ENCODE data around the gene EMP1.

The EMP1 gene

DNA sequence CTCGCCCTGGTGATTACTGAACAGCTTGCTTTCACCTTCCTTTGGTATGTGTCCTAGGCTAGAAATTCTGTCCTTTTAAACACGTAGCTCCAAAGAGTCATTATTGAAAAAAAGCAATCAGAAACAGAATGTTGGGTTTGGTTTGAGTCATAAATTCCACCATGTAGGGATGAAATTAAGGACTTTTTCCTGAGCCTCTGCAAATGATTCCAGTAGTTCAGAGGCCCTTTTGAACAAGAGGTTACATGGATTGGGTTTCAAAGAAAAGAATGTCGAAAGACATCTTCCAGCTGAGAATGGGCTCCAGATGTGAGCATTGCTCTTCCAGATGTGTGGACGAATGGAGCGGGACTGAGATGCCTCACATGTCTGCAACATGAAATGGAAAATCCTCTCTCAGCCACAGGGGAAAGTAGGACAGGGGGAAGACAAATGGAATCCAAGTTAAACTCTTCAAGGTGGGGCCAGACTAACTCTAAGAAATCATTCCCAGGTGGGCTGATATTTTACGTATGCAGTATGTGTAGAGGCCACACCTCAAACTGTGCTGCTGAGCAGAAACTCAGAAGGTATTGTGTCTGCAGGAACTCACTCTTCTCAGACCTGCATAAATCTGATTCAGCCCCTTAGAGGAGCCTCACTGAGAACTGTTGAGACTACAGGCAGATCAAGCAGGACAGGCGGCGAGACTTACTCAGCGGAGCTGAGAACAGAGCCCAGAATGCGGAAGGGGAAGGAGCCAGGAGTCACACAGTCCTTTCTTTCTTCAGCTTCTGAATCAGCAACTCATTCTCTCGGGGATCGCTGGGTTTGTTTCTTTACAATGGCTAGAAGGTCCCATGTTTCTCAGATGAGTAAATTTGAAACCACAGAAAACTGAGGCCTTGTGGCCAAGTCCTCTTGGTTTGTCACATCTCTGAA is 23.3 kb upstream of the EMP1 start:
- no peak for DNase-seq (ENCODE audit: low read depth, low spot score)

DNA sequence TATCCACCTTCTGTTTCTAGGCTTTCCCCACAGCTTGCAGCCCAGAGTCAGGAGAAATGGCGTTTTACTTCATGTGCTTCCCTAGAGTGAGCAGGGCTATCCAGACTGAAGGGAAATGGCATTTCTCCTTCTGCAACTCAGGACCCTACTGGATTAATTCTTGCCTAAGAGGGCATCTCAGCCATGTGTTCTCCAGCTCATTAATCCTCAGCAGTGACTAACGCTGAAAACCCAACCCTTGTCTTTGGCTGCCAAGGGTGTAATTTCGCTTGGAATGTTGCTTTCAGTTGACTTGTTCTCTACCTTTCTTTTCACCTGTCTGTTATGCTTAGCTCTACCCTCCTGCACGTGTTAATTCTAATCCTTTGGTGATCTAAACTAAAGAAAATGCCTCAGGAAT is 21.0 kb upstream of the EMP1 start:
- no peak for DNase-seq (ENCODE audit: low read depth, low spot score)

DNA sequence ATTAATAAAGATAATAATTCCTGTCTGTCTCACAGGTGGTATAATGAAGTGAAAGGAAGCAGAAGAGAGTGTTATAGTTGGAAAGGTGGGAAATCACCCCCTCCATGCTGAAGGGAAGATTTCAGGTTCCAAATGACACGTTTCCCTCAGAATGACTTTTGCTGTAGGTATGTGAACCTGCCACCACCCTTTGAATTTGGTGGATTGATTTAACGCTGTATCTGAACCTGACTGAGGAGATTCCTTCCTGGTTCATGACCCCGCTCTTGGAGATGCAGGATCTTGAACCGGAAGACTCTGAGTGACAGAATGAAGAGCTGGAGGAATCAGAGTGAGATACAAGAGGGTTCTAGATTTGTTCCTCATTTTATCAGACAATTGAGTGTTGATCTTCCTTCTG is 20.3 kb upstream of the EMP1 start:
- no peak for DNase-seq (ENCODE audit: low read depth, low spot score)

DNA sequence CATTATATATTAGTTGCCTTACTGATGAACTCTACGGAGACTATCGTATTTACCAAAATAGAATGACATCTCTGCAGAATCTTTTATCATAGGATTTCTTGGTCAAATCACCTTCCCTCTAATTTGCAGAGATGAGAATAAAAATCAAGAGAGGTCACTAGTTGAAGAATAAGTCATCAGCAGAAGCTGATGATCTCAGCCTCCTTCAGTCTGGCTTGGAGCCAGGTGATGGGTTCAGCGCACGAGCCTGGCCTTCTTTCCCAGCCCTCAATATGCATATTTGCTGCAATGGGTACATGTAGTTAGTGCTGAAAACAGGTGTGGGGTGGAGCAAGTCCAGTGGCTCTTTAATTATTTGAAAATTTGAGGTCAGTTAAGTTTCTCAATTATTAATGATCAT is 19.2 kb upstream of the EMP1 start:
- DNase-seq (ENCODE audit: low read depth, low spot score): no peak

DNA sequence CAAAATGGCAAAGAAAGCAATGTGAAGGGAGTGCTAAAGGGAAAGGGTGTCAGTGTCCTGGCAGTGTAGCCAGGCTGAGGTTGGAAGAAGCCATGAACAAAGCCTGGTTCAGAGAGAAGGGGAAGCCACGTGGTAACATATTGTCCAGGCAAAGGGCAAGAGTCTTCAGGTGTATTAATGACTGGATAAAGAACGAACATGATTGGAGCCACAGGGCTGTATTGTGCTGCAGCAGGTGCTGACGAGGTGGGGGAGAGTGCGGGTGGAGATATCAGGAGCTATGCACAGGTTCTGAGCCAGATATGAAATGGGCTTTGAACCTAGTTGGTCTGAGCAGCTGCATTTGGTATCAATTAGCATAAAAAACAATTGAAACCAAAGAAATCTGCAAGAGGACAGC is 18.6 kb upstream of the EMP1 start:
- DNase-seq (ENCODE audit: low read depth, low spot score): no peak

DNA sequence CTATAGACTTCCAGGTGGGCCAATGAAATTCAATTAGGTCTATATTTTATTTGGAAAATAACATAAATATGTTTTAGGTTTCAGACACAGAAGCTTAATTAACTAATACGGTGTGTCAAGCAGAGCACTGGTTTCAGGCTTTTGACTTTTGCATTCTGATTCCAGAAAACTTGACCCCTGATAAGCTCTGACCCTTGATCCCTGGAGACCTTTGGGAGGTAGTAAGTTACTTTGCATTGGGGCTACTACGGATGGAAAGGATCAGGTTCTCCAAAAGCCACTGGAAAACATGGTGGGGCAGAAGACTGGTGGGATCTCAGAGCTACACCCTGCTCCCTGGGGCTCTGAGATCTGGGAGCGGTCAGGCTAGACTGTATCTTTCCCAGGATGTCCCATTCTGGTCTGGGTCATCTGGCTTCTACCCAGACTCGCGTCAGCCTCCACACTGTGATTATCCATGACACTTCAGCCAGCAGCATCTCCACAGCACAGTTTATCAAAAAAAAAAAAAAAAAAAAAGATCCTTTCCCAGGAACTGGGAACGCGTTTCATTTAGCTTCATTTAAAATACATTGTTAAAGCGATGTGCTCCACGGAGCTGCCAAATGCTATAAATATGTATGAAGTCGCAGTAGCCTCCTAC is 17.8 kb upstream of the EMP1 start:
- no peak for DNase-seq (ENCODE audit: low read depth, low spot score)

DNA sequence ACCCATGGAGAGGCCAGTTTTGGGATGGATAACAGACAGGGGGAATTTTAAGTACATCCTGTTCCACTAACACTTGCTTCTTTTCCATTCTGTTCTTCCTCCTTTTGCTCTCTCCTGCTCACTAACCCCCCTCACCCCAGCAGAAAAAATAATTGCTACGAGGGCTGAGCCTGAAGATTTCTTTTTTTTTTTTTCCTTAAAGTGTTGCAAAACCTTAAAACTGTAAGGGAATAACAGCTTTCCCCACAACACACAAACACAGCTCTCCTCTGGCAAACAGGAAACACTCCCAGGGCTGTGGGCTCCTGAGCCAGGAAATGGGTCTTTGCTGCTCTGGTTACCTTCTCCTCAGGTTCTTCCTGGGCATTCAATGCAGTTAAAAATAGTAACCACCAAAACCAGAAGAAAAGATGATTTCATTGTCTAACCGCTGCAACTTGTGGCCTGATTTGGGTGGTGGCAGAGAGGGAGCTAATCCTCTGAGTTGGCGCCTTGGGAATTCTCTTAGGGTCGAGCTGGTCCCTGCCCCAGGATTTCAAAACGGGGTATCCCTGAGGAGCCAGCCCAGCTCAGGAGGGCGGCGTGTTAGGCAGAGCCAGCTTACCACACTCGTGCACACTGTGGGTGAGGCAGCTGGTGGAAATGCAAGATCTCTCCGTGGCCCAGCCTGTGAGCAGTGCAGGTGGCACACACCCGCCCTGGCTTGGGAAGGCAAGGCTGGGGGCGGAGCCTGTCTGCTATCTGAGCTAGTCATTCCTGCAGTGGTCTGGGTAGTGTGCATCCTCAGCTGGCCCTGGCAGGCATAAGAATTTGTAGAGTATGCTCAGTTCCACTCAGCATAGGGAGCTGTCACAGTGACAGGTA is 17.1 kb upstream of the EMP1 start:
- no peak for DNase-seq (ENCODE audit: low read depth, low spot score)

DNA sequence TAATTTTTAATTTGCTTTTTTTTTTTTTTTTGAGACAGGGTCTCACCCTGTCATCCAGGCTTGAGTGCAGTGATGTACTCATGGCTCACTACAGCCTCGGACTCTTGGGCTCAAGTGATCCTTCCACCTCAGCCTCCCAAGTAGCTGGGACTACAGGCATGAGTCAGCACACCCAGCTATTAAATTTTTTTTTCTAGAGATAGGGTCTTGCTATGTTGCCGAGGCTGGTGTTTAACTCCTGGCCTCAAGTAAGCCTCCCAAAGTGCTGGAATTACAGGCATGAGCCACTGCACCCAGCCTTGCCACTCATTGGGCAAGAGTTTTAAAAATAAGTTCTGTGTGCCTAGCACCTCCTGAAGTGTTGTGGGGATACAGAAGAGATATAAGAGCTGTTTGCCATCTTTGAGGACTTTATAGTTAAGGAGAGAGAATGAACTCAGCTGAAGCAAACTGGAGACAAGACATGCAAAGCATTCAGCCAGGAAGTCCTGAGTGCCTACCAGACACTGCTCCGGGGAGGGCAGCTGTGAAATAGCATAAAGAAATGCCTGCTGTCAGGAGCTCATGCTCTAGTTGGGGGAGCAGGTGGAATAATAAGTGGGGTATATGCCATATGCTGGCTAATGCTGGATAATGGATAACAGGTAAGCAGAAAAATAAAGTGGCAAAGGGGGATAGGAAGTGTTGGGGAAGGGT is 15.0 kb upstream of the EMP1 start:
- no peak for DNase-seq (ENCODE audit: low read depth, low spot score)

DNA sequence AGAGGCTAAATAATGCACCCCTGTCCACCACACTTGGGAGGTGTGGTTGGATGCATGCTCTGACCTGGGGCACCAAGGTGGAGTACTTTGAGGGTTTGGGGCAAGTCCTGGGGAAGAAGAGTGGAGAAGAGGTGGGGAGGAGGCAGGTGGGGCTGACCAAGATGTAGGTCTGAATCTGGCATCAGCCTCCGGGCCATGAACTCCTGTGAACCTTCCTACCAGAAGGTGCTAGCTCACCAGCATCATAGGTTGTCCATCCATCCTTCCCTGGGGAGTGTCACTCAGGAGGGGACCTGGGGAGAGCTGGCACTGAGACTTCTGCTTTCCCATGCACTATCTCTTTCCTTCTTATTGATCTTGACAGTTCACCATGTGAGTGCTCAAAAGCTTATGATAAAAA is 13.6 kb upstream of the EMP1 start:
- DNase-seq (ENCODE audit: low read depth, low spot score): no peak

DNA sequence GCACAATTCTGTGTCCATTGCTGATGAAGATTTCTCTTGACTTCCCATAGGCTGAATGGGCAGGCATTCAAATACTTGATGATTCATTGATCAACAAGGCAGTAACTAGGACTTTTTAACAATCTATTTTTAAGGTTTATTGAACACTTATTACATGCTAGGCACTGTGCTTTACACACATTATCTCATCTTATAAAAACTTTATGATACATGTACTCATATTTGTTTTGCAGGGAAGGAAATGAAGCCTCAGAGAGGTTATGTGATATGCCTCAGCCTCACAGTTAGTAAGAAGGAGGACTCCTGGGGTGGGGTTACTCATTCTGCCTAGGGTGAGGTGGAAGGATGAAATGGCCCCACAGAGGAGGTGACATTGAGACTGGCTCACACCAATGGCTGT is 12.9 kb upstream of the EMP1 start:
- no peak for DNase-seq (ENCODE audit: low read depth, low spot score)

DNA sequence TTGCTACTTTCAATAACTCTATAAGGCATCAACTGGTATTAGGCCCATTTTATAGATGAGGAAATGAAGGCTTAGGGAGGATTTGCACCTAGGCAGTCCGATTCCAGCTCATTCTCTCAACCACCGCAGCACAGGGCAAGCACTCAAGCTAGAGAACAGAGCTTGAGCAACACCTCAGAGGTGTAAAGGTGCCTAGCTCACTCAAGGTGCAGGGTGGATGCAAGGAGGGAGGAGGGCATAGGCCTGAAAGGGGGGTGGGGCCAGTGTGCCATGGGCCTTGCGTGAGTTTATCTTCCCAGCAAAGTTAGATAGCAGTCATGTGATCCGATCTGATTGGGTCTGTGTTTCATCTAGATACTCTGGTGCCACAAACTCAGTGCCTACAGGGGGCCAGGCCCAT is 10.2 kb upstream of the EMP1 start:
- DNase-seq (ENCODE audit: low read depth, low spot score): no peak

DNA sequence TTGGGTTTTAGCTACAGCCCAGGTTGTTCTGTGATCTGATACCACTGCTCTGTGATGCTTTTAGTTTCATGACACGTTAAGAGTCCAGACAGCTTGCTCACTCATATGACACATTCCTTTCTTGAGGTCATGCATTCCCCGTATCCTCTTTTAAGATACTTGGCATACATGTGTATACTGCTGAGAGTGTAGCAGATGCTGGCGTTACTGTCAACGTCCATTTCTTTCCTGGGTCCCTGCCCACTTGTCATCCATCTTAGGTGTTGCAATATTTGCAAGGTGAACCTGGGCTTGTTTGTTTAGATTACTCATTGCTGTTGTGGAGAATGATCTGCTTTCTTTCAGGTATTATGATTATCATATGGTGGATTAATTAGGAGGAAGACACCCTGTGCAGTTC is 9.1 kb upstream of the EMP1 start:
- DNase-seq (ENCODE audit: low read depth, low spot score): no peak

DNA sequence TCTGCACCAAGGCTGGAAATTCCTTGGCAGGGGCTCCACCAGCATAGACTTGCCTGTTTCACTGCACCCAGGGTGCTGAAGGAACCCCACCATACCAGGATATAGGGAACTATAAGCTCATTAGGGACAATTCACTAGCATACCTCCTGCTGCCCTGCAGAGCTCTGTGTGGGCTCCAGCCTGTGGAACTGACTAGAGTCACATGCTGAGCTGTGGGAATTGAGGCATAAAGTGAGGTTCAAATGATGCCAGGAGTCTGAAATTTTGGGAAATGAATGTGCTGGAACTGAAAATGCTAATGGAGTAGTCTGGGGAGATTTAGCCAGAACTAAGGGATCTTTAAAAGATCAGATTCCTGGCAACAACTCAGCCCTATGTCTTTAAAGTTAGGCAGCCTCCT is 7.3 kb upstream of the EMP1 start:
- no peak for DNase-seq (ENCODE audit: low read depth, low spot score)

DNA sequence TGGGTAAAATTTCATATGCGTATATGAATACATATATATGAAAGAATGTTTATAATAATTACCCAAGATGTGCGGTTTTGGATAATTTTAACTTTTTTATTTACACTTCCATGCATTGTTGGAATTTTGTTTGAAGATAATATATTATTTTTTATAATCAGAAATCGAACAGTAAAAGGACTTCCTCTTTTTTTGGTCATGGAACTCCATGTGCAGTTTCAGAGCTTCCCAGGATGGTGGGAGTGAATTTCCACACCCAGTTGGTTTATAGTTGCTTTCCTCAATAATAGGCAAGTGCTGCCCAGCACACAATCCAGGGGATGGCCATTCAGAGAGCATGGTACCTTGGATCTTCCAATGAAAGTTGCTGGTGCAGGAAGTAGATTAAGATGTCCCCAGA is 6.3 kb upstream of the EMP1 start:
- no peak for DNase-seq (ENCODE audit: low read depth, low spot score)

DNA sequence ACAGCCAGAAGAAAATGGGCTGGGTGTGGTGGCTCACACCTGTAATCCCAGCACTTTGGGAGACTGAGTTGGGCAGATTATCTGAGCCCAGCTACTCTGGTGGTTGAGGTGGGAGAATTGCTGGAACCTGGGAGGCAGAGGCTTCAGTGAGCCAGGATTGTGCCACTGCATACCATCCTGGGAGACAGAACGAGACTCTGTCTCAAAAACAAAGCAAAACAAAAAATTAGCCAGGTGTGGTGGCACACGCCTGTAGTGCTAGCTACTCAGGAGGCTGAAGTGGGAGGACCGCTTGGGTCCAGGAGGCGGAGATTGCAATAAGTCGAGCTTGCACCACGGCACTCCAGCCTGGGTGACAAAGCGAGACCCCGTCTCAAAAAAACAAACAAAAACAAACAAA is 3.8 kb upstream of the EMP1 start:
- no peak for DNase-seq (ENCODE audit: low read depth, low spot score)

DNA sequence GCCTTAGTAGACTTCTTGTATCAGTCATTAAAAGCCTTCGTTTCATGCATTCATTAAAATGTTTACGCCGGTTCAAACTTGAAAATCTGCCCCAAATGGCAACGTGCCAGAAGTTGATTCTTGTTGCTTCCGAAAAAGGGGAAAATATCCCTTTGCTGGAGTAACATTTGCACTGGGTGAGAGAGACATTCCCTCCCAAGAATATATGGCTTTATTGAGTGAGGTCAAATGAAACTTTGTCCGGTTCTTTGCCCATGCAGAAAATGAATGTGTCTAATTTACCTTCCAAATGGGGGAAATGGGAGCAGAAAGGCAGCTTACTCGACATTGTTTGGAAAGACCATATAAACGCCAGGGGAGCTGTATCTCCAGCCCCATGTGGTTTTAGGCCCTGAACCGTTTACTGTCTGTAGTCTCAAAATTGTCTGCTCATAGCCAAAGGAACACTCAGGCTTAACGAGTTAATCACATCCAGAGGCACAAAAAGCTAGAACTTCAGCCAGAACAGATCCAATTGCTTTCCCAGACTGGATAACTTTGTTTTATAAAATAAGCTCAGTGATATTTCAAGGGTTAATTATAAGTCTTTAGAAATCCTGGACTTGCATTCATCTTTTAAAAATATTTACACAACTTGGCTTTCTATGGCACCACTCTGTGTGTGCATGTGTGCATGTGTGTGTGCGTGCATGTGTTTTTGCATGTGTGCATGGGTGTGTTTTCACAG is 2.9 kb upstream of the EMP1 start:
- DNase-seq (ENCODE audit: low read depth, low spot score): no peak

DNA sequence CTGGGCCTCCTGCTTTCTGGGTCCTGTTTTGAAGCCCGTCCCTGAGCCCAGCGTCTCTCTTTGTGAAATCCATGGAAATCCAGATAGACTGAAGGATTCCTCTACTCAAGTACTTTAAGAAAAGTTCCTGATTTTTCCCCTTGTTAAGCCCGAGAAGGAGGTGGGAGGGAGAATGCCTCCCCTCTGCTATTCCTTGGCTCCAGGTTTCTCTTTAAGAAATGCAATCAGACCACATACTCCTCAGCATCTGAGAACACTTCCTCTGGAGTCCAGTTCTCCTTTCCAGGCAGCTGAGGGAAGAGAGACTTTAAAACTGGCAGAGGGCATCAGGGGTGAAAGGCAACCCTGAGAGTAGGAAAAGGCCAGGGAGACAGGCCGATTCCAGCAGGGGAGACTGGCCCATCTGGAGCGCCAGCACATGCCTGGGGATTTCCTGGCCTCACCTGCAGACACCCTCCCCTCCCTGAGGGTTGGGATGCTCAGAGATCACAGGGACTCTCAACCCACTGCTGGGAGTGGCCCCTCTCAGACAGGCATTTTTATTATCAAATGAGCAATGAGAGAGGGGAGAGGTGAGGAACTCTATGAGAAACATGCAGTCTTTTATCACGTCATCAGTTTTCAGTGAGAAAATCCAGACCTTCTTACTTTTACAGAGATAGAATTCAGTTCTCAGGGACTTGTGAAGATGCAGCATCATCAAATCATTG is 2.0 kb upstream of the EMP1 start:
- DNase-seq (ENCODE audit: low read depth, low spot score): no peak

DNA sequence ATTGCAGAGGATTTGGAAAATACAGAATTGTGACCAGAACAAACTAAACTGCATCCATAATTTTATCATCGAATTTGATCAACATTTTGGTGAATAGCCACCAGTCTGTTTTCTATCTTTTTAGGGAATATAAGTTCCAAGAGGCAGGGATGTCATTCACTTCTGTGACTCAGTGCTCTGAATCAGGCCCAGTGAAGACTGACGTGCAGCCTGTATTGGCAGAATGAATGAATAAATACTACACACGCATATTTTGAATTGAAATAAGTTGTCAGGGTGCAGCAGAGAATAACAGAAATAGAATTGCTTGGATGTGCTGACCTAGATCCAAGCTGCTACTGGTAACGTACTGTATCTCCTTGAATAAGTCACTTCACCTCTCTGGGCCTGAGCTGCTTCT is 1.3 kb upstream of the EMP1 start:
- no peak for DNase-seq (ENCODE audit: low read depth, low spot score)

DNA sequence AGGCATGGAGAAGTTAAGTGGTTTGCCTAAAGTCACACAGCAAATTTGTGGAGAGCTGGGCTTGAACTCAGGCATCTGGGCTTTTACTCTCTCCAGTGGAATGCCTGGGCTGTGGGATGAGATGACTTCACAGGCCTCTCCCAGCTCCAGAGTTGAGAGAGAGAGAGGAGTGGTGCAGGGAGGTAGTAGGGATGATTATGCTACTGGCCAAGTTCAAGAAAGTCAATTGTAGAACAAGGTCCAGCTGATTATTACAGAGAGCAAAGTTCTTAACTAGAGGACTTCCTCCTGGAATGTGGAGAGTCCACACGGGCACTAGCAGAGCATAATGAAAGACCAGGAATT is 769 bp upstream of the EMP1 start:
- no peak for DNase-seq (ENCODE audit: low read depth, low spot score)

DNA sequence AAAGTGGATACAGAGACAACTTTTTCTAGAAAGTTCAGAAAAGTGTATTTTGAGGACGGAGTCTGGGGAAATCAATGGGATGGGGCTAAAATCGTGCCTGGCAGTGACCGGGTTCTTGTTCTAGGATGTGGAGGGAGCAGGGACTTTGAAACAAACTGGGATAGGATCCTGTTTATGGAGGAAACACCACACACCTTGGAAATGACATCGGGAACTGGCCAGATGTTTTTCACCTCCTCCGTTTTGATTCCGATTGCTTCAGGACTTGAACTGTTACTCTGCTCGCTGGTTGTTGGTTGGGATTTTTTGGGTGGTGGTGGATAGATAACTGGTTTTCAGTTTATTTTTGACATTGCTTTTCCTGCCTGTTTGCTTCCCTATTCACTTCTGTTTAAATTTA is 506 bp downstream of the EMP1 start:
- DNase-seq (ENCODE audit: low read depth, low spot score): no peak
